RWPE2 (cell line): ENCODE data around the gene AHCY.
"Not testable (repeated sequence)": the region's sequence is repeated elsewhere in the genome, so short reads cannot be mapped to it uniquely, and the experiment has no call there.

Experiments used
- ATAC-seq: fragments of 200-7000 bp; cut with Tn5 transposase; 3 replicates; pipeline ENCODE4 v1.9.1; 2021; ENCODE audit warnings: low read depth
- DNase-seq: peaks from one replicate; pipeline ENCODE4 v3.0.0-alpha.2; 2020; ENCODE audit warnings: low spot score
- H3K27ac ChIP-seq: fragments of 450-650 bp; 2 replicates; pipeline ENCODE4 v1.5.1; 2017; ENCODE audit warnings: mild to moderate bottlenecking; ENCODE audit not compliant: poor library complexity, severe bottlenecking
- H3K27me3 ChIP-seq: fragments of 250-450 bp; sonication (Bioruptor Pico); 2 replicates; pipeline ENCODE4 v1.5.1; 2021; ENCODE audit warnings: mild to moderate bottlenecking, moderate library complexity; ENCODE audit not compliant: insufficient read depth, poor library complexity, severe bottlenecking
- H3K36me3 ChIP-seq: fragments of 250-450 bp; sonication (Bioruptor Pico); 2 replicates; pipeline ENCODE4 v1.5.1; 2020; ENCODE audit warnings: low read depth, mild to moderate bottlenecking, moderate library complexity
- H3K4me1 ChIP-seq: fragments of 250-450 bp; sonication (Bioruptor Pico); 2 replicates; pipeline ENCODE4 v1.5.1; 2021; ENCODE audit warnings: mild to moderate bottlenecking, moderate library complexity; ENCODE audit not compliant: insufficient read depth, poor library complexity, severe bottlenecking
- H3K4me3 ChIP-seq: fragments of 250-450 bp; sonication (Bioruptor Pico); 2 replicates; pipeline ENCODE4 v1.5.1; 2021; ENCODE audit warnings: mild to moderate bottlenecking, moderate library complexity; ENCODE audit not compliant: severe bottlenecking
- H3K9me3 ChIP-seq: fragments of 250-450 bp; sonication (Bioruptor Pico); 2 replicates; pipeline ENCODE4 v1.5.1; 2021; ENCODE audit warnings: mild to moderate bottlenecking, moderate library complexity; ENCODE audit not compliant: severe bottlenecking
- TF ChIP-seq, protein P1 (sequence below): fragments of 450-650 bp; IDR thresholded peaks from one replicate; pipeline ENCODE4 v1.5.1; 2017; ENCODE audit warnings: mild to moderate bottlenecking, moderate library complexity; ENCODE audit not compliant: poor library complexity, severe bottlenecking

The AHCY gene

DNA sequence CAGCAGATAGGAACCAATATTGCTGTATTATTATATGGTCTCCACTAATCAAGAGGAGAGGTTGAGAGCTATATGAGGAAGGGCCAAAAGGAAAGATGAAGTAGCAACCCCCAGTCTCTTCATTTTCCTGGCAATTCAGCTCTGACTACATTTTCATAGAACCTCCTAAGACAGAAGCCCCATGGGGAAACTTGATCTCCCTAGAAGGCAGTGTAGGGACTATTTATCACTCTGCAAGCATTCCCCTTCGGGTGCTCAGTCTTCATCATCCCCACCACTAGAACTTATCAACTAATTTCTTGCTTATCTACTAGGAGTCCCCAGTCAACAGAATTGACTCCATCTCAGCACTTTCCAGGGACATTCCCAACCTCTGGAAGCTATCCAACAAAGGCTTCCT is 34.4 kb upstream of the AHCY start:
- Histone ChIP-seq H3K27me3 (no peaks in the 10 kb centered on the region), H3K4me1 (peaks cover 43% of the 10 kb centered on the region), H3K9me3 (no peaks in the 10 kb centered on the region), H3K27ac (peak overlapping the region; percentile 95), H3K36me3 (no peaks in the 10 kb centered on the region), H3K4me3 (no peak overlapping the region)
- TF ChIP-seq, protein P1, sequence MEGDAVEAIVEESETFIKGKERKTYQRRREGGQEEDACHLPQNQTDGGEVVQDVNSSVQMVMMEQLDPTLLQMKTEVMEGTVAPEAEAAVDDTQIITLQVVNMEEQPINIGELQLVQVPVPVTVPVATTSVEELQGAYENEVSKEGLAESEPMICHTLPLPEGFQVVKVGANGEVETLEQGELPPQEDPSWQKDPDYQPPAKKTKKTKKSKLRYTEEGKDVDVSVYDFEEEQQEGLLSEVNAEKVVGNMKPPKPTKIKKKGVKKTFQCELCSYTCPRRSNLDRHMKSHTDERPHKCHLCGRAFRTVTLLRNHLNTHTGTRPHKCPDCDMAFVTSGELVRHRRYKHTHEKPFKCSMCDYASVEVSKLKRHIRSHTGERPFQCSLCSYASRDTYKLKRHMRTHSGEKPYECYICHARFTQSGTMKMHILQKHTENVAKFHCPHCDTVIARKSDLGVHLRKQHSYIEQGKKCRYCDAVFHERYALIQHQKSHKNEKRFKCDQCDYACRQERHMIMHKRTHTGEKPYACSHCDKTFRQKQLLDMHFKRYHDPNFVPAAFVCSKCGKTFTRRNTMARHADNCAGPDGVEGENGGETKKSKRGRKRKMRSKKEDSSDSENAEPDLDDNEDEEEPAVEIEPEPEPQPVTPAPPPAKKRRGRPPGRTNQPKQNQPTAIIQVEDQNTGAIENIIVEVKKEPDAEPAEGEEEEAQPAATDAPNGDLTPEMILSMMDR, result no peak
- DNase-seq (no peak), ATAC-seq (no peak)

- H3K4me3 ChIP-seq, result no peak overlapping the region
- peak; percentile 83 for DNase-seq
- H3K4me1 ChIP-seq, result peaks cover 27% of the 10 kb centered on the region
Measured at GRCh38 chr20:34334654-34335407, 31.7 kb upstream of the AHCY start.

GRCh38 chr20:34333786-34334185 is 30.6 kb upstream of the AHCY start:
- Histone ChIP-seq H3K27me3 (no peaks in the 10 kb centered on the region), H3K36me3 (no peaks in the 10 kb centered on the region), H3K9me3 (no peaks in the 10 kb centered on the region), H3K27ac (peak overlapping the region; percentile 95), H3K4me3 (no peak overlapping the region), H3K4me1 (peaks cover 27% of the 10 kb centered on the region)
- ATAC-seq (no peak), DNase-seq (no peak)
- TF ChIP-seq, protein P1, result no peak

More at GRCh38 chr20:34334654-34335407, 31.7 kb upstream of the AHCY start:
- ATAC-seq, result peak; percentile 37
- Histone ChIP-seq H3K9me3 (no peaks in the 10 kb centered on the region), H3K36me3 (no peaks in the 10 kb centered on the region), H3K27me3 (no peaks in the 10 kb centered on the region), H3K27ac (peak overlapping the region; percentile 95)
- TF ChIP-seq, protein P1, result no peak

GRCh38 chr20:34332262-34332920 is 29.2 kb upstream of the AHCY start:
- peaks cover 25% of the 10 kb centered on the region for H3K4me1 ChIP-seq
- TF ChIP-seq, protein P1, result no peak
- no peaks in the 10 kb centered on the region for H3K27me3 ChIP-seq
- no peaks in the 10 kb centered on the region for H3K9me3 ChIP-seq
- DNase-seq, result peak; percentile 85
- no peak overlapping the region for H3K27ac ChIP-seq
- H3K36me3 ChIP-seq, result no peaks in the 10 kb centered on the region
- H3K4me3 ChIP-seq, result no peak overlapping the region
- ATAC-seq, result no peak

- Histone ChIP-seq H3K4me1 (peaks cover 25% of the 10 kb centered on the region), H3K27me3 (no peaks in the 10 kb centered on the region), H3K27ac (no peak overlapping the region), H3K4me3 (no peak overlapping the region), H3K9me3 (no peaks in the 10 kb centered on the region), H3K36me3 (no peaks in the 10 kb centered on the region)
- no peak for ATAC-seq
- TF ChIP-seq, protein P1, result no peak
- no peak for DNase-seq
Measured at GRCh38 chr20:34331838-34332237, 28.7 kb upstream of the AHCY start.

GRCh38 chr20:34330861-34331544 is 27.8 kb upstream of the AHCY start:
- not testable (repeated sequence) for H3K36me3 ChIP-seq, ATAC-seq, H3K27me3 ChIP-seq, H3K9me3 ChIP-seq, DNase-seq, H3K27ac ChIP-seq, H3K4me3 ChIP-seq
- H3K4me1 ChIP-seq, result peaks cover 17% of the 10 kb centered on the region
